Measurements from ENCODE around the gene PLXNB1.
A peak's percentile ranks its signal among the peaks of the same experiment; 100 is the strongest.
"Not testable (repeated sequence)": the region's sequence is repeated elsewhere in the genome, so short reads cannot be mapped to it uniquely, and the experiment has no call there.

PLXNB1 gene

GRCh38 chr3:48465531-48466378, 35.9 kb upstream of the PLXNB1 start:
- H3K4me3 ChIP-seq (IDR thresholded peaks at IDR 0.05; ENCODE audit: insufficient read depth, low read depth, low read length) = no peak overlapping the region
- H3K27me3 ChIP-seq (ENCODE audit: insufficient read depth, low read depth) = no peaks in the 10 kb centered on the region
- peak overlapping the region; percentile 93 for H3K27ac ChIP-seq
- H3K9ac ChIP-seq = peak overlapping the region; percentile 93
- TF ChIP-seq CTCF (conservative IDR thresholded peaks at IDR 0.05; ENCODE audit: low read depth, low read length) = no peak
- no peaks in the 10 kb centered on the region for H4K20me1 ChIP-seq (ENCODE audit: insufficient read depth)
- no peaks in the 10 kb centered on the region for H3K36me3 ChIP-seq (ENCODE audit: insufficient read depth)
- H2AFZ ChIP-seq (ENCODE audit: low read depth) = peak overlapping the region; percentile 54; the same call in 1 of the 2 replicates
- H3K79me2 ChIP-seq (ENCODE audit: insufficient read depth, low read depth) = peaks cover 10% of the 10 kb centered on the region; the same call in 1 of the 2 replicates
- peaks cover 28% of the 10 kb centered on the region for H3K4me1 ChIP-seq (ENCODE audit: low read depth, poor library complexity, severe bottlenecking)
- peak overlapping the region; percentile 92; the same call in 1 of the 2 replicates for H3K4me2 ChIP-seq

GRCh38 chr3:48465237-48465530, 35.3 kb upstream of the PLXNB1 start:
- H3K4me1 ChIP-seq (ENCODE audit: low read depth, poor library complexity, severe bottlenecking) = peaks cover 28% of the 10 kb centered on the region
- peak overlapping the region; percentile 93 for H3K27ac ChIP-seq
- no peaks in the 10 kb centered on the region for H3K36me3 ChIP-seq (ENCODE audit: insufficient read depth)
- H3K4me3 ChIP-seq (IDR thresholded peaks at IDR 0.05; ENCODE audit: insufficient read depth, low read depth, low read length) = no peak overlapping the region
- H3K9ac ChIP-seq = peak overlapping the region; percentile 93; the same call in 1 of the 2 replicates
- H3K27me3 ChIP-seq (ENCODE audit: insufficient read depth, low read depth) = no peaks in the 10 kb centered on the region
- peaks cover 10% of the 10 kb centered on the region; the same call in 1 of the 2 replicates for H3K79me2 ChIP-seq (ENCODE audit: insufficient read depth, low read depth)
- no peak for TF ChIP-seq CTCF (conservative IDR thresholded peaks at IDR 0.05; ENCODE audit: low read depth, low read length)
- H4K20me1 ChIP-seq (ENCODE audit: insufficient read depth) = no peaks in the 10 kb centered on the region
- H3K4me2 ChIP-seq = peak overlapping the region; percentile 92; the same call in 1 of the 2 replicates
- no peak overlapping the region for H2AFZ ChIP-seq (ENCODE audit: low read depth)

GRCh38 chr3:48464713-48465221, 34.9 kb upstream of the PLXNB1 start:
- H3K9ac ChIP-seq = no peak overlapping the region
- H3K79me2 ChIP-seq (ENCODE audit: insufficient read depth, low read depth) = peaks cover 10% of the 10 kb centered on the region; the same call in 1 of the 2 replicates
- peaks cover 28% of the 10 kb centered on the region for H3K4me1 ChIP-seq (ENCODE audit: low read depth, poor library complexity, severe bottlenecking)
- TF ChIP-seq CTCF (conservative IDR thresholded peaks at IDR 0.05; ENCODE audit: low read depth, low read length) = no peak
- H4K20me1 ChIP-seq (ENCODE audit: insufficient read depth) = no peaks in the 10 kb centered on the region
- H3K4me3 ChIP-seq (IDR thresholded peaks at IDR 0.05; ENCODE audit: insufficient read depth, low read depth, low read length) = no peak overlapping the region
- no peak overlapping the region for H2AFZ ChIP-seq (ENCODE audit: low read depth)
- no peaks in the 10 kb centered on the region for H3K27me3 ChIP-seq (ENCODE audit: insufficient read depth, low read depth)
- H3K4me2 ChIP-seq = no peak overlapping the region
- H3K36me3 ChIP-seq (ENCODE audit: insufficient read depth) = no peaks in the 10 kb centered on the region
- peak overlapping the region; percentile 93; the same call in 1 of the 2 replicates for H3K27ac ChIP-seq

GRCh38 chr3:48463703-48464102, 33.8 kb upstream of the PLXNB1 start:
- Histone ChIP-seq H3K27me3 (ENCODE audit: insufficient read depth, low read depth) (no peaks in the 10 kb centered on the region), H3K4me1 (ENCODE audit: low read depth, poor library complexity, severe bottlenecking) (peaks cover 28% of the 10 kb centered on the region), H3K9ac (no peak overlapping the region), H3K4me2 (no peak overlapping the region), H3K36me3 (ENCODE audit: insufficient read depth) (no peaks in the 10 kb centered on the region), H4K20me1 (ENCODE audit: insufficient read depth) (no peaks in the 10 kb centered on the region), H3K27ac (no peak overlapping the region), H2AFZ (ENCODE audit: low read depth) (no peak overlapping the region), H3K79me2 (ENCODE audit: insufficient read depth, low read depth) (peaks cover 10% of the 10 kb centered on the region; the same call in 1 of the 2 replicates), H3K4me3 (IDR thresholded peaks at IDR 0.05; ENCODE audit: insufficient read depth, low read depth, low read length) (no peak overlapping the region)
- no peak for TF ChIP-seq CTCF (conservative IDR thresholded peaks at IDR 0.05; ENCODE audit: low read depth, low read length)

- not testable (repeated sequence) for H4K20me1 ChIP-seq (ENCODE audit: insufficient read depth); H3K4me3 ChIP-seq (IDR thresholded peaks at IDR 0.05; ENCODE audit: insufficient read depth, low read depth, low read length); H3K27me3 ChIP-seq (ENCODE audit: insufficient read depth, low read depth); H3K4me1 ChIP-seq (ENCODE audit: low read depth, poor library complexity, severe bottlenecking); H3K27ac ChIP-seq; H2AFZ ChIP-seq (ENCODE audit: low read depth); H3K79me2 ChIP-seq (ENCODE audit: insufficient read depth, low read depth); H3K36me3 ChIP-seq (ENCODE audit: insufficient read depth); H3K9ac ChIP-seq; H3K4me2 ChIP-seq
Measured at GRCh38 chr3:48461767-48462166, 31.9 kb upstream of the PLXNB1 start.

Measured in KMS-11 (cell line).